UCSD-AML1 (cell line): ENCODE measurements around the gene NCOA3.
A peak's percentile ranks its signal among the peaks of the same experiment; 100 is the strongest.
"Not testable (repeated sequence)": the region's sequence is repeated elsewhere in the genome, so short reads cannot be mapped to it uniquely, and the experiment has no call there.

Experiments
- DNase-seq: peaks from one replicate; lab custom pipeline; 2025; ENCODE audit not compliant: unreplicated experiment; lab: John Stamatoyannopoulos, UW

NCOA3 gene

GRCh38 chr20:47594157-47594556 lies 92.5 kb downstream of the NCOA3 start:
- DNase-seq = no peak

DNA sequence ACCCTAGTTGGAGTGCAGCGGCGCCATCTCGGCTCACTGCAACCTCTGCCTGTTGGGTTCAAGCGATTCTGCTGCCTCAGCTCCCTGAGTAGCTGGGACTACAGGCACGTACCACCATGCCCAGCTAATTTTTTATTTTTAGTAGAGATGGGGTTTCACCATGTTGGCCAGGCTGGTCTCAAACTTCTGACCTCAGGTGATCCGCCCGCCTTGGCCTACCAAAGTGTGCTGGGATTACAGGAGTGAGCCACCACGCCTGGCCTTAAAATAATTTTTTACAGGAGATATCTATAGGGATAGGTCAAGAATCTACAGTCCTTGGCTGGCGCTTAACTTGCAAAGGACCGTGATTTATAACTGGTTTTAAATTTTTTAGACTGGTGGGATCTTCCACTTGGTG lies 93.5 kb downstream of the NCOA3 start:
- DNase-seq = not testable (repeated sequence)

GRCh38 chr20:47596003-47596571 lies 94.4 kb downstream of the NCOA3 start:
- no peak for DNase-seq

DNA sequence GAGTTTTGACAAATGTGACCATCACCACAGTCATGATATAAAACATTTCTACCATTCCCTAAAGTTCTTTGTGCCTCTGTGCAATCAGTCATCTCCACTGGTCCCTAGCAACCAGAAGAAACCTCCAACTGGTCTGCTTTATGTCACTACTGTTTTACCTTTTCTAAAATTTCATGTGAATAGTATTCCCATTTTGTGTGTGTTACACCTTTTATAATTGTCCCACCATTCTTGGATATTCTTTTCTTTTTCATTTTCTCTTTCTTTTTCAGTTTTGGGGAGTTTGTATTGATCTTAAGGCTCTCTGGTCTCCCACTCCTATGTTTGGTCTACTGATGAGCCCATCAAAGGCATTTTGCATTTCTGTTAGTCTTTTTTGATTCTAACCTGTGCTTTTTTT lies 95.4 kb downstream of the NCOA3 start:
- DNase-seq = no peak

- no peak for DNase-seq
These were observed 97.4 kb downstream of the NCOA3 start for GRCh38 chr20:47598911-47599744.

- no peak for DNase-seq
These were observed 99.4 kb downstream of the NCOA3 start for GRCh38 chr20:47600967-47601547.

DNA sequence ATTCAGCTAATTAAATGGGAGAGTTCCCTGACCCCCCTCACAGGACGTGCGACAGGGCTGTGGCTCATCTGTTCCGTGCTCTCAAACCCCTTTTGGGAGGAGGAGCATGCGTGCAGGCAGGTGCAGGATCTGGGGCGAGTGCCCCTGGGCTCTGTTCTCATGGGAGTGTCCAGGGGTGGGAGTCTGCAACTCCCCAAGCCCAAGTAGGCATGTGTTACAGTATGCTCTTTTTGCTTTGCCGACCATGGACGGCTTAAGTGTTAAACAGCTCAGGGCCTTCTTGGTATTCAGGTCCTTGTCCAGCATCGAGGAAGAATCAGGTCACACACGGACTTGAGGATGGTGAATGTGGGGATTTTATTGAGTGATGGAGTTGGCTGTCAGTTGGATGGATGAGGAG lies 101.6 kb downstream of the NCOA3 start:
- DNase-seq = no peak

DNA sequence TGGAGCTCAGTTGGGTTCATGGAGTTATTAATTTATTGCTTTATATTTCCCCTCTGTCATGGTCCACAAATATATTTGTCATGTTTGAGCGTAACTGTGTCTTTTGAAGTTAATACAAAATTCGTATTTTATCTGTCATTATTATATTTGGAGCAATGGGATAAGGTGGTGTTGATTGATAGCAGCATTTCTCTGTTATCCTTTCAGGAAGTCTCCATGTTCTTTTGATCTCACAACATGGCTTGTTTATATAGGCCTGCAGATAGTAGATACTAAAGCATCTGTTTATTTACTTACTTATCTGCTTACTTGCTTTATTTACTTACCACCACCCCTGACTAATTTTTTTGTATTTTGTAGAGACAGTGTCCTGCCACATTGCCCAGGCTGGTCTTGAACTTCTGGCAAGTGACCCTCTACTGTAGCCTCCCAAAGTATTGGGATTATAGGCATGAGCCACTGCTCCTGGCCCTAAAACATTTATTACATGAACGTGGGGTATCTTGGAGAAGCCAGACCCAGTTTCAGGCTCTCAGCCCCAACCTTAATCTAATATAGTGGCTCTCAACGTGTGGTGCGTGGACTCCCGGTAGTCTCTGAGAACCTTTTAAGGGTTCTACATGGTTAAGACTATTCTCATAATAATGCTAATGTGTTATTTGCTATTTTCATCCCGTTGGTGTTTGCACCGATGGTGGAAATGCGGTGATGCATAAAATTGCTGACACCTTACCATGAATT lies 104.2 kb downstream of the NCOA3 start:
- DNase-seq = no peak

DNA sequence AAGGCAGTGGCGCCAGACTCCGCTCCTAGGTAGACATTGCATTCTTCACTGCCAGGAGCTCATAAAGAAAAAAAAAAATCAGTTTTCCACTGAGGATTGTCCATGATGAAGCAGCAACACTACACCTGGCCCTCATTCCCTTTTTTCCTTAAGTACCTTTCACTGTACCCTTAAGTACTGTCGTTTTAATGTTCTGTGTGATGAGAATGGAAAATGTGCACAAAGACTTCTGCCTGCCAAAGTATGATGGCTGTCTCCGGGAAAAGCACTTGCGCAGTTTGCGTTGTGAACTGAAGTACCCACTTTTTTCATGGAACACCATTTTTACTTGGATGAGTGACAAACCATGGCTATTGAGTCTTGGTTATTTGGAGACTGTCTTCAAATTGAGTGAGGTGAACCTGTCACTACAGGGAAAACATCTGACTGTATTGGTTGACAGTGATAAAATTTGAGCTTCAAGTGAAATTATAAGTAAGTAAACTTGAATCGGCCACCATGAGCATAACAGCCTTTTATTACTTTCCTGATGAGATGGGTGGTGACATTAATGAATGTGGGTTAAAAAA lies 104.8 kb downstream of the NCOA3 start:
- DNase-seq = no peak

- no peak for DNase-seq
These were observed 105.4 kb downstream of the NCOA3 start for GRCh38 chr20:47606983-47607613.

GRCh38 chr20:47609001-47609400 lies 107.3 kb downstream of the NCOA3 start:
- no peak for DNase-seq

GRCh38 chr20:47610247-47610944 lies 108.7 kb downstream of the NCOA3 start:
- peak; percentile 24 for DNase-seq

DNA sequence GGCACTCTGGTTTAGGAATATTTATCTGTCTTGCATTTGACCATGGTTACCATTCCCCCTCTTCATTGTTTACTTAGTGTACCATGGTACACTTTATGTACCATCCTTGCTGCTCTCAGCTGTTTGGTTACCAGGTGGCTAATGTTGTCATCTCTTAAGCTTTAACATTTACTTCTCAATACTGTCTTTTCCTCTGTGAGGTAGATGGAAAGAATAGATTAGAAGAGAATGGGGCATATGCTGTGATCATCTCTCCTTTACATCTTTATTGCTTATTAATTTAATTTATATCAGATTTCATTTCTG lies 109.2 kb downstream of the NCOA3 start:
- no peak for DNase-seq

- no peak for DNase-seq
These were observed 110.1 kb downstream of the NCOA3 start for GRCh38 chr20:47611785-47612184.

DNA sequence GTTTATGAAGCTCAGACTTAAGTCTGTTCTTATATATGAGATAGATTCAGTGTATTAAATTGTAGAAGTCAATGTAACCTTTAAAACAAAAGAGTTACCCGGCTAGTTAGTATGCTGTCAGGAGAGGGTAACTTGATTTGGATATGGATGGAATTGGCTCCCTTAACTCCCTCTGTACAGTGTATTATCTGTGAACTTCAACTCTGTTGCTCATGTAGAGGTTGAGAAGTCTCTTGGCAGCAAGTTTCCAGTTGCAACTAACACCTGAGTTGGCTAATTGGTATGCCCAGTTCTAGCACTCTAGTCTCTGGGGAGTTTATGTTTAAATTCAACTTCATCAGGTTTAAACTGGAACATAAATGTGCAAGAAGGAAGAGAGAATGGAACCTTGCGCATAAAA lies 111.0 kb downstream of the NCOA3 start:
- no peak for DNase-seq

DNA sequence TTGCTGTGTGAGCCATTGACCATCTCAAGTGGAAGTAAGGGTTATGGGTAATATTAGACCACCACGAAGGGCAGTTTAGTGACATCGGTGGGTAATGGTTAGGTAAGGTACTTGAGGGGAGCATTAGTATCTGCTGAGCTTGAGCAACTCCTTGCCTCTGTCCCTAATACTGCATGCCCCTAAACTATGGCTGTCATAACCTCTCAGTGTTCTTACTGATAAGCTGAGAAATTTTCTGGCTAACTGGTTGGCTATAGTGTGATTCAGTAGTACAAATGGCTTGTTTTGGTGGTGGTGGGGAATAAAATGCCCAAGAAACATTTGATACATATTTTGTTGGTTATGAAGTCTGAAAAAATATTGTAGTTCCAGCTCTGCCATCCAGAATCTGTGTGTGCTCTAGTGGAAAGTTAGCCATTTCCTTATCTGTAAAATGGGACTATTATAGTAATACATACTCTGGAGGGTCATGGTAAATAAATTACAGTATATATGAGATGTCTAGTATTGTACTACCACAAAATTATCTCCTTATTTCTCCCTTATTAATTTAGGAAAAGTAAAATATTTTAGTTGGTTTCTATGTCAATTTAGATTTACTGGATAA lies 113.1 kb downstream of the NCOA3 start:
- DNase-seq = no peak

- no peak for DNase-seq
These were observed 116.8 kb downstream of the NCOA3 start for GRCh38 chr20:47618479-47618878.

GRCh38 chr20:47620808-47621805 lies 119.4 kb downstream of the NCOA3 start:
- DNase-seq = no peak

GRCh38 chr20:47622118-47622665 lies 120.5 kb downstream of the NCOA3 start:
- no peak for DNase-seq
